Upper lobe of left lung (tissue), 6 donors: Measurements from ENCODE around the gene BCL2. TPM values are rescaled to one million over a fixed set of nuclear protein-coding genes. Genes with fewer than 3 reads are reported as not detected.

Experiments
- ATAC-seq, 2 donors: fragments of 200-7000 bp; cut with Tn5 transposase; one replicate each; pipeline ENCODE4 v1.9.1; 2022; ENCODE audit warnings: mild to moderate bottlenecking in 2 of 2, moderate library complexity in 2 of 2; ENCODE audit not compliant: low FRiP score in 2 of 2
- DNase-seq, 2 donors: peaks; one replicate each; pipeline ENCODE4 v3.0.0-alpha.2; 2019 to 2020
- H3K27ac ChIP-seq, 4 donors: fragments of 200-600 bp; sonication (generic); one replicate each; pipeline ENCODE4 v1.5.1; 2016 to 2019
- H3K27me3 ChIP-seq, 4 donors: fragments of 200-600 bp; sonication (generic); one replicate each; pipeline ENCODE4 v1.5.1; 2017 to 2019
- H3K36me3 ChIP-seq, 4 donors: fragments of 200-600 bp; sonication (generic); one replicate each; pipeline ENCODE4 v1.5.1; 2016 to 2019
- H3K4me1 ChIP-seq, 4 donors: fragments of 200-600 bp; sonication (generic); one replicate each; pipeline ENCODE4 v1.5.1; 2018 to 2019
- H3K4me3 ChIP-seq, 4 donors: fragments of 200-600 bp; sonication (generic); one replicate each; pipeline ENCODE4 v1.5.1; 2017 to 2019; ENCODE audit warnings: mild to moderate bottlenecking in 2 of 4, moderate library complexity in 1 of 4
- H3K9me3 ChIP-seq, 4 donors: fragments of 200-600 bp; sonication (generic); one replicate each; pipeline ENCODE4 v1.5.1; 2018 to 2019
- EP300 ChIP-seq, 4 donors: sonication (generic); formaldehyde crosslinking; IDR thresholded peaks; one replicate each; pipeline ENCODE4 v1.5.1; 2017; ENCODE audit warnings: antibody characterized with exemption in 4 of 4, control low read depth in 2 of 4
- POLR2A ChIP-seq, 4 donors: fragments of 450-650 bp; IDR thresholded peaks; one replicate each; pipeline ENCODE4 v1.5.1; 2016 to 2017; ENCODE audit warnings: antibody characterized with exemption in 4 of 4, mild to moderate bottlenecking in 2 of 4
- POLR2AphosphoS5 ChIP-seq, 2 donors: sonication (generic); formaldehyde crosslinking; IDR thresholded peaks; one replicate each; pipeline ENCODE4 v1.5.1; 2017; ENCODE audit warnings: antibody characterized with exemption in 2 of 2
- WGBS, 2 donors: methylation state at CpG; one replicate each; pipeline ENCODE4 v1.1.5; 2017 to 2018; 5-methylcytosine and 5-hydroxymethylcytosine counted together
- total RNA-seq, 6 donors: library from RNA; depleted of rRNA in 4 of 6; stranded (reverse); fragments of >200 nt in 4 of 6; gene quantifications; one replicate each; pipeline versions ENCODE4 v1.1.0 to v1.2.1, GENCODE V29; 2016 to 2021
- TF ChIP-seq, protein P1 (sequence below), 6 experiments: fragments of 450-650 bp in 4 of 6; fragments of 200-600 bp in 2 of 6; sonication (generic) in 2 of 6; IDR thresholded peaks; one replicate each; pipeline ENCODE4 v1.5.1; 2016 to 2019; ENCODE audit warnings: antibody characterized with exemption in 6 of 6
- donor health status: DM: no; HTN: no; CAD: no; lungs with moderate emphysema.
- donor health status: DM: no; HTN: yes; CAD: no; lungs with severe emphysema.

Gene BCL2
- total RNA-seq, 6 donors from 2014 or later: 5.9 to 19.9 (median 11.4) TPM

DNA sequence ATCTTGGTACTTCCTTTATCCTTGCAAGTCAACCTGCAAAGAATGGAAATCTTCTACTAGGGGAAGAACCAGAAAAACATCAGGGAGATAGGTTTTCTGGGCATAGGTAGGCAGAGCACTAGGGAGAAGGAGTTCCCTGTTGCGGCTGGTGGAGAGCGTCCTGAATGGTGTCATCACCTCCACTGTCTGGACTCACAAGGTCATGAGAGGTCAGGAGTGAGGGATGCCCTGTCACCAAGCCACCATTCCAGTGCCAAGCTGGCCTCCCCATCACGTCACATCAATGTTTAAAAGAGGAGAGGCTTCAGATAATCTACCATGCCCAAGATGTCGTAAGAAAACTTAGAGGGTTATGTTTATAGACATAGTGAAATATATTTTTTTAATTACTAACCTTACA lies 72.1 kb downstream of the BCL2 start:
- H3K27me3 ChIP-seq: no peaks in the 10 kb centered on the region
- no peaks in the 10 kb centered on the region for H3K9me3 ChIP-seq
- no peak for DNase-seq
- peak overlapping the region in 3 of 4 donors; percentile 11 to 37 (median 35) for H3K27ac ChIP-seq
- no peak for ATAC-seq
- H3K4me1 ChIP-seq: peaks cover 0 to 4% (median 0%) of the 10 kb centered on the region in 4 donors
- H3K36me3 ChIP-seq: no peaks in the 10 kb centered on the region
- H3K4me3 ChIP-seq: no peak overlapping the region
- WGBS, 2 donors: 80 to 88% methylated on average over 4 of the region's 4 CpGs
- TF ChIP-seq EP300 (IDR thresholded peaks at IDR 0.05) (no peak), POLR2AphosphoS5 (IDR thresholded peaks at IDR 0.05) (no peak), POLR2A (IDR thresholded peaks at IDR 0.05) (no peak)
- TF ChIP-seq, protein P1, sequence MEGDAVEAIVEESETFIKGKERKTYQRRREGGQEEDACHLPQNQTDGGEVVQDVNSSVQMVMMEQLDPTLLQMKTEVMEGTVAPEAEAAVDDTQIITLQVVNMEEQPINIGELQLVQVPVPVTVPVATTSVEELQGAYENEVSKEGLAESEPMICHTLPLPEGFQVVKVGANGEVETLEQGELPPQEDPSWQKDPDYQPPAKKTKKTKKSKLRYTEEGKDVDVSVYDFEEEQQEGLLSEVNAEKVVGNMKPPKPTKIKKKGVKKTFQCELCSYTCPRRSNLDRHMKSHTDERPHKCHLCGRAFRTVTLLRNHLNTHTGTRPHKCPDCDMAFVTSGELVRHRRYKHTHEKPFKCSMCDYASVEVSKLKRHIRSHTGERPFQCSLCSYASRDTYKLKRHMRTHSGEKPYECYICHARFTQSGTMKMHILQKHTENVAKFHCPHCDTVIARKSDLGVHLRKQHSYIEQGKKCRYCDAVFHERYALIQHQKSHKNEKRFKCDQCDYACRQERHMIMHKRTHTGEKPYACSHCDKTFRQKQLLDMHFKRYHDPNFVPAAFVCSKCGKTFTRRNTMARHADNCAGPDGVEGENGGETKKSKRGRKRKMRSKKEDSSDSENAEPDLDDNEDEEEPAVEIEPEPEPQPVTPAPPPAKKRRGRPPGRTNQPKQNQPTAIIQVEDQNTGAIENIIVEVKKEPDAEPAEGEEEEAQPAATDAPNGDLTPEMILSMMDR (IDR thresholded peaks at IDR 0.05): no peak

DNA sequence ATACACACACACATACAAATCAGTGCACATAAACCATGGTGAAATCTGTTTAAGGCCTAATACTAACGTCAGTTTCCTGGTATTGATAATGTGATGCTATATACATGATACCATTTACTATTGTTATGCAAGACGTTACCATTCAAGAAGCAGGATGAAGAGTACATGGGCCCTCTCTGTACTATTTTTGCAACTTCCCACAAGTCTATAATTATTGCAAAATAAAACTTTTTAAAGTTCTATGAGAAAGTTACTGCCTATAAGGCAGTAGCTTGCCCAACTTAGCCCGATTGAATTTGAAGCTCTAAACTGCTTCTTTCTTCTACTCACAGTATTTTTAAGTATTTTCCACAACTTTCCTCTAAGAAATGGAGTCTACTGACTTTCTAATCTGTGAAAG lies 74.0 kb downstream of the BCL2 start:
- ATAC-seq: no peak
- 53 to 54% methylated on average over 3 of the region's 3 CpGs for WGBS, 2 donors

DNA sequence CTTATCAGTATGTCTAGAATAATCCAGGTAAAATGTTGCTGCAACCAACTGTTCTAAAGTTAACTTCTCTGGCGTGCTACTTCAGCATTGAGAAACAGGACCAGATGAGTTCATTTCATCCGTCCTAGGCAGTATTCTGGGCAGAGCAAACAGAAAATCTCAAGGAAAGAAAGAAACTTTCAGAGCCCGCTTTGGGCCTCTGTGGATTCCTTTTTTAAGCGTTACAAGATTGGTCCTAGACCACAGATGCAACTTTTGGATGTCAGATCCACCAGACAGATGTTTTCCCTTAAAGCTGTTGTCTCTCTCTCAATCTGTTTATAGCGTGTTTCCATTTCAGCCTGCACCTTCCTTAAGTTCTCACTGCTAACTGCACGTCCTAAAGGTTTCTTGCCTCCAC lies 75.0 kb downstream of the BCL2 start:
- ATAC-seq (peak in 1 of 2 donors; percentile 73), DNase-seq (no peak)
- no peak overlapping the region for H3K4me3 ChIP-seq
- no peak for TF ChIP-seq EP300 (IDR thresholded peaks at IDR 0.05)
- TF ChIP-seq, protein P1 (IDR thresholded peaks at IDR 0.05): no peak
- TF ChIP-seq POLR2A (IDR thresholded peaks at IDR 0.05): no peak
- no peak for TF ChIP-seq POLR2AphosphoS5 (IDR thresholded peaks at IDR 0.05)
- H3K9me3 ChIP-seq: no peaks in the 10 kb centered on the region
- H3K27me3 ChIP-seq: no peaks in the 10 kb centered on the region
- no peak overlapping the region for H3K27ac ChIP-seq
- H3K4me1 ChIP-seq: peaks cover 0 to 4% (median 0%) of the 10 kb centered on the region in 4 donors
- no peaks in the 10 kb centered on the region for H3K36me3 ChIP-seq
- WGBS, 2 donors: 72 to 79% methylated on average over 6 of the region's 6 CpGs

More for the DNA sequence above, 74.0 kb downstream of the BCL2 start:
- no peak for DNase-seq
- H3K27ac ChIP-seq: no peak overlapping the region
- no peaks in the 10 kb centered on the region for H3K9me3 ChIP-seq
- no peaks in the 10 kb centered on the region for H3K27me3 ChIP-seq
- H3K4me3 ChIP-seq: no peak overlapping the region
- no peaks in the 10 kb centered on the region for H3K36me3 ChIP-seq
- TF ChIP-seq EP300 (IDR thresholded peaks at IDR 0.05): no peak
- TF ChIP-seq POLR2A (IDR thresholded peaks at IDR 0.05): no peak
- no peak for TF ChIP-seq POLR2AphosphoS5 (IDR thresholded peaks at IDR 0.05)
- TF ChIP-seq, protein P1 (IDR thresholded peaks at IDR 0.05): no peak
- H3K4me1 ChIP-seq: peaks cover 0 to 4% (median 0%) of the 10 kb centered on the region in 4 donors

DNA sequence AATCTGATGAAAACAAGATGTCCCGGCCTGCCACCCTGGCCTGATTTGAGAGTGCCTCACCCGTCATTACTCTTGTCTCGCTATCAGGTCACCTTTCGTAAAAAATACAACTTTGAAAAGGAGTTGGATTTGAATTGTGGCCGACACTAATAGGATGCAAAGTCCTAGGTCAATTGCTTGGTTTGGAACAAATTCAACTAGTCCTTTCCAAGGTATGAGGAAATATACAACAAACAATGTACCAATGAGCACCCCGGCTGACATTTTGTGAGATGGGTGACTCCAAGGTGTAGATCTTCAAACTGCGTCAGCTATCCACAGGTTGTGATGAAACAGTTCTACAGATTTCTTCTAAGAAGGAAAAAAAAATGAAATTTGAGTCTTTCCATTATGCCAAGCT lies 77.8 kb downstream of the BCL2 start:
- Histone ChIP-seq H3K36me3 (no peaks in the 10 kb centered on the region), H3K9me3 (no peaks in the 10 kb centered on the region), H3K27ac (no peak overlapping the region), H3K4me3 (no peak overlapping the region), H3K4me1 (peaks cover 11 to 20% (median 14%) of the 10 kb centered on the region in 4 donors), H3K27me3 (no peaks in the 10 kb centered on the region)
- DNase-seq (no peak), ATAC-seq (no peak)
- 85% methylated on average over 7 of the region's 7 CpGs for WGBS, 2 donors
- TF ChIP-seq POLR2A (IDR thresholded peaks at IDR 0.05) (no peak), EP300 (IDR thresholded peaks at IDR 0.05) (no peak), POLR2AphosphoS5 (IDR thresholded peaks at IDR 0.05) (no peak)
- TF ChIP-seq, protein P1 (IDR thresholded peaks at IDR 0.05): no peak

DNA sequence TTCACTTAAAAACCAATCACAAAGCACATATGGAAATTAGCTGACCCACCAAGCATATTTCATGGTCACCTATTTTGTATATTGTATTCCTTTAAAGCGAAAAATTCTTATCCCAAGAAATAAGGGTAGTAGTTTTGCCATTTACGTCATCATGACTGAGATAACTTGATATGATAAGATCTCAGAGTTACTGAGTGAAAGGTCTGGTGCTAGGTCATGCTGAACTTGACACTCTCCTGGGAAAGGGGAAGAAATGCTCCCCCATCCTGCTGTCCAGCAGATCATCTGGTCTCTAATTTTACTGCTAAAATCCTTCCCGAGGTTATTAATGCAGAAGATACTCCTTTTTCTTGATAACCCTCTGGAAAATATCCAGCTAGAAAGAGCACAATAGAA lies 78.3 kb downstream of the BCL2 start:
- WGBS, 2 donors: 78 to 90% methylated on average over 3 of the region's 3 CpGs
- H3K27ac ChIP-seq: no peak overlapping the region
- DNase-seq: no peak

More for the DNA sequence above, 78.3 kb downstream of the BCL2 start:
- H3K9me3 ChIP-seq: no peaks in the 10 kb centered on the region
- H3K27me3 ChIP-seq: no peaks in the 10 kb centered on the region
- TF ChIP-seq POLR2AphosphoS5 (IDR thresholded peaks at IDR 0.05) (no peak), EP300 (IDR thresholded peaks at IDR 0.05) (no peak), POLR2A (IDR thresholded peaks at IDR 0.05) (no peak)
- TF ChIP-seq, protein P1 (IDR thresholded peaks at IDR 0.05): no peak
- ATAC-seq: no peak
- H3K4me3 ChIP-seq: no peak overlapping the region
- peaks cover 11 to 21% (median 14%) of the 10 kb centered on the region in 4 donors for H3K4me1 ChIP-seq
- no peaks in the 10 kb centered on the region for H3K36me3 ChIP-seq
